HG02885 (cell line): ENCODE measurements around the gene SLC6A13.

Experiments
- ATAC-seq: cut with Tn5 transposase; IDR thresholded peaks from one replicate; pipeline ENCODE4 v1.9.1; 2021; ENCODE audit warnings: mild to moderate bottlenecking; ENCODE audit not compliant: unreplicated experiment, poor library complexity

The SLC6A13 gene

DNA sequence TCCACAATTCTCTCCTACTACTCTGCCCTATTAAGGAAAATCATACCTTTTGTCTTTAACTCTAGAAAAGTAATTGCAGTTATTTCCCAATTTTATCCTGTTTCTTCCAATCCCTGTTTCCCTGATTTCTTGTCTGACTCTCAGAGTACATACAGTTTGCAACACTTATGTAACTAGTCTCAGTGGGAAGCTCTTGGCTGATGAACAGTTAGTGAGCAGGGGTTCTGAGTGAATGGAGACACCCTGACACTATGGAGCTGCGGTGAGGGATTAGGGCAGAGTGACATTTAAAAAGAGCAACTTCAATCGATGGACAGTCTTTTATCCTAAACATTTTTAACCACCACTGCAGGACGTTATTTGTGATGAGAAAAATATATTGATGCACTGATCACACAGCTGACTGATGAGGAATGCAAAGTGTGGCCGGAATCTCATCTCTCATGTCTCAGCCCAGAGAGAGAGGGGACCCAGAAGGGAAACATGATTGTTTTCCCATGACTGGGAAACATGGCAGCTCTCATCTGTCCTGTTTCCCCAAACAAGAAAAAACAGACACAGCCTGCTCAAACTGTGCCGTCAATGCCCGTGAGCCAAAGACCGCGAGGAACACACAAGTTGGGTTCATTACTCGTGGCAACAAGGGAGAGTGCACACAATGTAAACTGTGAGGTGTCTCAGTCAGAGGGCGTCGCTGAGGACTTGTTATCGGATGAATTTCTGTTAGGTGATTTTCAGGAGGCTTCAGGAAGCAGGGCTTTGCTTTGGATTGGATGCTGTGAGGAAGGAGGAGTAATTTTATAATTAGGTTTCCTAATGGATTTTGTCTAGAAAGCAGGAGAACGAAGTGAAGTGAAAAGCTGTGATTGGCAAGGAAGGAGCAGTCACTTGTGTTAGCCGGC, 5.2 kb upstream of the SLC6A13 start:
- ATAC-seq = no peak

DNA sequence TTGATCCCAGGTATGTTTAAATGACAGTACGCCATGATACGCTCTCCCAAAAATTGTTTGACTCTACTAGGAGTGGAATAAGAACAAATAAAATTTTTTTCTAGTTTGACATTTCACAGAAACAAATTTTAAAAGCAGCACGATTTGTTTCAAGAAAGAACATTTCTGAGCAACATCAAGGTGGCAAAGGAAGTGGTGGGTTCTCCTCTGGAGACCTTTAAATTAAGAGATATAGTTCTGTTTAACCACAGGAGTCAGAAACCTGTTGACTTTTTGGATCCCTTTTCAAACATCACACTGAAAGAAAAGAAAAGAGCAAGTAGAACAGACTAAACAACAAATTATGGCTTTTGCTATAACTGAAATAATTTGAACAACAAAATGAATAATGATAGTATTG, 2.5 kb upstream of the SLC6A13 start:
- ATAC-seq = no peak

DNA sequence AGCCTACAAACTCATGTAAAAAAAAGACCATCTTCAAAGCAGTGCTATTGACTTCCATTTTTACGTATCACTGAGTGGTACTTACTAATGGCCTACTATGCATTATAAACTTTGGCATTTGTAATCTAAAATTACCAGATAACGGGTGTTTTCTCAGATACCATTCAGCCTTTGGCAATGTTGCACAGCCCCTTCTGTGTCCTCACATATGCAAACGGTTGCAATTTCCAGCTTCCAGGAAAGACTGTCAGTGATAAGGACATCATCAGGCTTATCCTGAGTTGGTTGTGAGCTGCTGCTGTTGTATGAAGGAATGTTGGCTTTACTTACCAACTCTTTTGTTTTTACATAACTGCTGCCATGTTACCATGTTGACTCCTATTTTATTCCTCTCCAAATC, 1.6 kb upstream of the SLC6A13 start:
- no peak for ATAC-seq

DNA sequence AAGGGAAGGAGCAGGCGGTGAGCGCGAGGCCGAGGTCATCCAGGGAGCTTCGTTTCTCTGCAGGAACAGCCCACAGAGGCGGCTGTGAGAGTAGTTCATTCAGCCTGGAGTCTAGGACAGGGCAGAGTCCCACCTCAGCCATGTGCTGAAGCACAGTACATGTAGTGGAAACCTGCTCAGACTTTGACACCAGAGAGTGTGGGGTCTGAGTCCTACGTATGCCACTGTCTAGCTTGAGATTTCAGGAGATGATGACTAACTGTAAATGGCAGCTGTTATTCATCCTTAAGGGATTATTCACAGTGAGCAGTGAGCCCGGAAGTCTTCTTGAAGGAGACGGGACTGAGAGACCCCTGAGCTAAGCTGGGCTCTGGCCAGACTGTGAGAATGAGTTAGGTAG, 938 bp upstream of the SLC6A13 start:
- ATAC-seq = no peak

DNA sequence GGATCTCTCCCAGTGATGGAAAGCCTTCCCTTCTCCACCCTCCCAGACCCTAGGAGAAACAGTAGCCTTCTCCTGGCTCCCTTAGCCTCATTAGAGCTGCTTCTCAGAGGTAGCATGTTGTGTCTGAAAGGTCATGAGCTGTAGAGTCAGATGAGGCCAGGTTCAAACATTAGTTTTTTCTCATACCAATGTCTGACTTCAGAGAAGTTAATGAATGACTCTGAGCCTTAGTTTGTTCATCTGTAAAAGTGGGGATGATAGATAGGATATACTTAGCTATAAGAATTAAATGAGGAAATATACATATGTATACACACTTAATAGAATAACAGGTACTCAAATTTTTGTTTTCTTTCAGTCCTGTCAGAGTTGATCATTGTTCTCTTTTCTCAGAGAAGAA, 523 bp downstream of the SLC6A13 start:
- ATAC-seq = no peak

DNA sequence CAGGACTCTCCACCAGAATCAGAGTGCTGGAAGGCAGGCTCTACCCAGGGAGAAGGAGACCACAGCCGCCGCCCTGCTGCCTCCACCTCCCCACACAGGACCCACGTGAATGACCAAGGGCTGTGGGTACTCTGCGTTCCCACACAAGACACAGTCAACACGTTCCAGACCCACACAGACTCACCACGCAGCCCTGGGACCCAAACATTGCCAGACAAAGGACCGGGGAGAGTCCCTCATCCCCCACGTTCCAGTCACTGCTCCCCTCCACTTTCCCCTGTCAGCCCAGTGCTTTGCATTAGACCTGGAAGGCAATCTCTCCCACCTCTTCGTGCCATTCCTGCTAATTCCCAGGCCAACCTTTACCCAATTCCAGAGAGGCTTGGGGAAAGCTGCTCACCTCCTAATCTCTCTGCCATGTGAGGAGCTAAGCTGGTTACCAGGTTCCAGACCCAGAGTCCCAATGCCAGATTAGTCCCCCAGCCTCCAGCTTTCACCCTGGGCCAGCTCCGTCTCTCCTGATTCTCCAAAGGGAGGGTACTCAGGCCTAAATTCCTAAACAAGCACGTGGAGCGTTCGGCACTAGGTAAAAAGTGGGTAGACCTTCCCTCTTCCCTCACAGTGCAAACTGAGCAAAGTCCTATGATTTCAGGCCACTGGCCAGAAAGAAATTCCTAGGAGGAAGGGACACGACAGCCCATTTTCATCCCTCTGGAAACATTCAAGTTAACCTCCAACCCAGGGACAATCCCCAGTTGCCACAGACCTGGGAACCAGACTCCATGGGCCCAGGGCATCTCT, 4.9 kb downstream of the SLC6A13 start:
- ATAC-seq = no peak

DNA sequence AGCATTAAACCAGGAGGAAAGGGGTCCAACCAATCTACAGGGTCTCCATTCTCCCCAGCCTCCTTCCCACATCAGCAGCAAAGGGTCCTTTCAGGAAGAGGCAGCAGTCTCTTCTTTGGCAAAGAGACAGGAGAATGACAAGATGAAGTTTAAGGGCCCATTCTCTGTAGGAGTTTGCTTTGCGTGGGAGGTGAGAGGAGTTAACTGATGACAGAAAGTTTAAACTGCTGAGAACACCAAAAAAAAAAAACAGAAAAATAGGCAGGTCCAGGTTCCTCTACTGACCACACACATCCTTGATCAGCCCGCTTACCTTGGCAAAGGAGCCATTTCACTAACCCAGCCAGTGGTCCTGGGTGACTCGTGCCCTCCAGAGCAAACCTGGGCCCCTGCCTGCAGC, 5.7 kb downstream of the SLC6A13 start:
- ATAC-seq = no peak

DNA sequence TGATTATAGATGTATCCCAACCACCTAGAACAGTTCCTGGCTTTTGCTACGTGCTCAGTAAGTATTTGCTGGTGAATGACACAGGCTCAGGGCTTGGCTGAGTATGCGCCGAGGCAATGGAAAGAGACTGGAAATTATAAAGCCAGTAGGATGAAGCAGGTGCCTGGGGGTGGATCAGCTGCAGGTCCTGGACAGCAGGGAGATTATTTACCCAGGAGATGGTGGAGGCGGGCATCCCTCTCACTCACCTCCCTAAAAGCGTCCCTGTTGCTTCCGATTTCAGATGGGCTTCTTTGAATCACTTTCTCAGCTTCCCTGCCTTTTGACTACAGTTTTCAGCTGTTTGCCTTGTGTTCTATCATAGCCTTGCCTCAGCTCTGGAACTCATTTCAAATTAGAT, 6.4 kb downstream of the SLC6A13 start:
- no peak for ATAC-seq

DNA sequence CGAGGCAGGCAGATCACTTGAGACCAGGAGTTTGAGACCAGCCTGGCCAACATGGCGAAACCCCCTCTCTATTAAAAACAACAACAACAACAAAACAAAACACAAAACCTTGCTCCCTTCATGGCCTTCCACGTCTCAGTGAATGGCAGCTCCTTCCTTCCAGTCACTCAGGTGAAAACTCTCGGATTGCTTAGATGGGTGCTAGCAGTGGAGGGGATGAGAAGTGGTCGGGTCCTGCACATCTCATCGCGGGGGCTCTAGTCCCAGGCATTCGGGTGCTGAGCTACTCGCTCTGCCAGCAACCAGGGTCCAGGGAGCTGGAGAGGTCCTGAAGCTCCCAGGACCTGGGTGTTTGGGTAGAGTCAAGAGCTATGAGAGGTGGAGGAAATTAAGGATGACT, 7.7 kb downstream of the SLC6A13 start:
- no peak for ATAC-seq

DNA sequence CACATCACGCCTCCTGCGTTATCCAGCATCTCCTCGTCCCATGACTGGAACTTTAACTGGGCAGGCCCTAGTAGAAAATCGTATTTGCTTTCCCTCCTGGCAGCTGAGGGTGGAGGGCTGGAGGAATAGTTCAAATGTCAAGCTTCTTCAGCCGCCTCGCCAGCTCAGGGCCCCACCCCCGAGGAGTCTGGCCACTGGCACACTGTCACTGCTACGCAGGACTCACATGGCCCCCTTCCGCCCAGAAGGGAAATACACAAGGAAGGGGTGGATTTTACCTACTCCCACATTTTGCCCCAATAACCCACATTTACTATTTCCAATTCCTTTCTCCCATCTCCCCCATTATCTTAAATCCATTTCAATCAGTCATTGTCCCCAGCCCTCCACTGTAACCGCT, 8.6 kb downstream of the SLC6A13 start:
- no peak for ATAC-seq

DNA sequence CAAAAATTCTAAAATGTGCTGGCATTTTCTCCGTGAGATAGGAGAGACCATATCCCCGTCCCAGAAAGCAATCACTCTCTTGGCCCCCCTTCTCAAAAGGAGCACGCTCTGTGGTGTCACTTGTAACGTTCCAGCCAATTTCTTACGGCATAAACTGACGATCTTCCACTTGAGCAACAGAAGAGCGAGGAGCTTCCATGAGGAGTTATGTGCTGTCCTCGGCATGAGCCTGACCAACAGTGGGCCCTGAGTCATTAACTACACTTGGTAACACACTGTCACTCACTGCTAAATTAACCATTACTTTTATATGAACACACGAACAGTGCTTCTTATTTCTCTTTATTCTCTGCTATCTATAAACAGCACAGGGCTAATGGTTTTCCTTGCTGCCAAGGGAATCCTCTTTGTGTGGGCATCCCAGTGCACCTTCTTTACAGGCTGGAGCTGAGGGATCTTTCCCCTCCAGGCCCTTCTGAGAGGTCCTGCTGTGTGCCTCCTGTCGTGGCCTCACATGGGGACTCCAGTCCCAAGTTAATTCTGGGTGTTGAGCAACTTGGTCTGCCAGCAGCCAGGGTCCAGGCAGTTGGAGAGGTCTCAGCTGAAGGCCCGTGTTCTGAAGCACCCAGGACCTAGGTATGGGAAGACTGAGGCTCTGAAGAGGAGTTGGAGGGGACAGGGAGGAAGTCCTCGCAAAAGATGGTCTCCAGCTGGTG, 9.4 kb downstream of the SLC6A13 start:
- ATAC-seq = no peak

DNA sequence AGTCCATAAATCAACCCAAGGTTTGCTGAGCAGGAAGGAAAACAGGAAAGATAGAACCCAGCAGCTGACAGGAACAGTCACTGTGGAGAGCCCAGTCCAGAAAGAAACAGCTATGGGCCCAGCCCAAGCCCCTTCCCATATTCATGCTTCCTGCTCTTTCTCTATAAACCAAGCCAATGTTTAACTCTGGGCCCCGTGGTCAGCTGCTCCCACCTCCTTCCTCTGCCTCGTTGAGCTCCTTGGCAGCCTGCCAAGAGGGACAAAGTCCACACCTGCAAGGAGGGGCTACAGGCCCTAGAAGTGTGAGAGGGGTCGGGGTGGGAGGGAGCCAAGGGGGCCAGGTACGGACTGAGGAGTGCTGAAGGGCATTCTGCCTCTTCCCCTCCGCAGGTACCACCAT, 10.0 kb downstream of the SLC6A13 start:
- ATAC-seq = no peak

DNA sequence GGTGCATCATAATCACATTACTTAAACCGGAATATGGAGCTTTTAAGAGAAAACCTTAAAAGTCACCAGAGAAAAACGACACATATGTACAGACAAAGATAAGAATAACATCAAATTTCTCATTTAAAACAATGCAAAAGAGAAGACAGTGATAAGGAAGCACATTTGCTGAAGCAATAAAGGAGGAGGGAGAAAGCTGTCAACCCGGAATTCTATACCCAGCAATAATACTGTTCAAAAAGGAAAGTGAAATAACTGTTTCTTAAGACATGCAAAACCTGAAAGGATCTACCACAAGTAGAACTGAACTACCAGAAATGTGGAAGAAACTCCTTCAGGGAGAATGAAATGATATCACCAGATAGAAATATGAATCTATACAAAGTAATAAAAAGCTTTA, 15.4 kb downstream of the SLC6A13 start:
- no peak for ATAC-seq

DNA sequence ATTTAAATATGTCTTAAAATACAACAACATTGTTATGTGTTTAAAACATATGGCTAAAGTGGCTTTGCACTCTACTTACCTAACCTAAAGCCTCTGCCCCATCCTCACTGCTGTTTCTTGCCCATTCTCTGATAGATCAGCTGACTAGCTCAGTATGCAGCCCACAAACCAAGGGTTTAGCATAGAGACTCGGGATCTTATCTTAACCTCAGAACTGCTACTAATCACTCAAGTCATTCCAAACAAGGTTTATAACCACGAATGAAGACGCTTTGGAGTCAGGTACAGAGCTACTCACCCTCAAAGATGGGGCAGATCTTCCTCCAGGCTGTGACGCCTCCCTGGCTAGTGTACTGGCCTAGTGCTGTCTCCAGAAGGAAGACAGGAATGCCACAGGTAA, 19.3 kb downstream of the SLC6A13 start:
- ATAC-seq = no peak

DNA sequence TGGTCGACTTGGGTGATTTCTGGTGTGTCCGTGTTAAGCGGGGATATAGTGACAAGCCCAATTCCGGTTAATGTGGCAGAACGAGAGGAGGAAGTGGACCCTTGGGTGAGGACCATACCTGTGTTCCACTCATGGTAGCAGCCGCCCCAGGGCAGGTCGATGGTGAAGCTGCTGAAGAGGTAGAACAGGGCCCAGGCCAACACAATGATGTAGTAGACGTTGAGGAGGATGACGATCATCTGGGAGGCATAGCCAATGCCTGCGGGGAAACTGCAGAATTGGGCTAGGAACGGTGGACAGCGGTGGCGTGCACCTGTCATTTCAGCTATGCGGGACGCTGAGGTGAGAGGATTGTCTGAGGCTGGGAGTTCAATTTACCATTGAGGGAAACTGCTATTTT, 20.1 kb downstream of the SLC6A13 start:
- ATAC-seq = no peak

DNA sequence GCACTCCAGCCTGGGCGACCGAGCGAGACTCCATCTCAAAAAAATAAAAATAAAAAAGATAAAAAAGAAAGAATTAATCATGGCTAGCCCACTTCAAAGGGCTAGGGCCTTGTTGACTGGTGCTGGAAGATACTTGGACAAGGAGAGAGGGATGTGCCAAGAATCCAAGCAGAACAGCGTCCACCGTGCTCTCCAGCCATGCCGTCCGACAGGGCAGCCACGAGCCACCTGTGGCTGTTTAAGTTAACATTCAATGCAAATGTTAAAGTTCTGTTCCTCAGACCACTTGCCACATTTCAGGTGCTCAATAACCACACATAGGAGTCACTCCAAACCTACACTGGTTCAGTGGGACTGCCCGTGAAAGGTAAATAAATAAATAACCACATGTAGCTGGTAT, 21.4 kb downstream of the SLC6A13 start:
- no peak for ATAC-seq

DNA sequence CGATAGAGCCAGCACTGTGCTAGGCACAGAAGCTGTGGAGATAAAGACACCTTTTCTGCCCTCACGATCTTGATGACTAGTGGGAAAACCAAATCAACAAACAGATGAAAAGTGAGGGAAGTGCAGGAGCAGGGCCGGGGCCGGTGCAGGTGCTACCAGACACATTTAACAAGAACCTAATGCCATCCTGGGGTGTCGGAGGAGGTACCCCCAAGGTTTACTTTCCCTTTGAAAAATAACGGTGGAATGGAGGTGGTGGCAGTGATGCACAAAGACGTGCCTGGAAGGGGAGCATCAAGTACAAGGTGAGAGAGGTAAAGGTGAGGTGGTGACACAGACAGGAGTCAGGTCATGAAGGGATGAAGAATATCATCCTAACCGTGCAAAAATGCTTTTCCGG, 22.1 kb downstream of the SLC6A13 start:
- ATAC-seq = no peak

DNA sequence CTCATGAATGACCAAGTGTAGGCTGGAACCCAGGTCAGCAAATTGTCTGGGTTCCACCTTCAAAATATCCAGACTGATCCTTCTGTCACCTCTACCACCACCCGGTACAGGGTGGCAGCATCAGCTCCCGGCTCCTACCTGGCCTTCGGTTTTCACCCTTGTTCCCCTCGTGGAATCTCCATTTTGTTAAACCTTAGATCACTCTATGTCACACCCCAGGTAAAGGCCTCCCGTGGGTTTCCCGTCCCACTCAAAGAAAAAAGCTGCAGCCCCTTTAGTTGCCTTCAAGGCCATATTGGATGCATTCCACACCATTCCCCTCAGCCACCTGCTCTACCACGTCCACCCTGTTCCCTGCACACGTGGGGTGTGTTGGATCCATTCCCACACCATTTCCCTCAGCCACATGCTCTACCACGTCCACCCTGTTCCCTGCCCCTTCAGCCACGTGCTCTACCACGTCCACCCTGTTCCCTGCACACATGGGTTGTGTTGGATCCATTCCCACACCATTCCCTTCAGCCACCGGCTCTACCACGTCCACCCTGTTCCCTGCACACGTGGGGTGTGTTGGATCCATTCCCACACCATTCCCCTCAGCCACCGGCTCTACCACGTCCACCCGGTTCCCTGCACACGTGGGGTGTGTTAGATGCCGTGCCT, 23.8 kb downstream of the SLC6A13 start:
- no peak for ATAC-seq

DNA sequence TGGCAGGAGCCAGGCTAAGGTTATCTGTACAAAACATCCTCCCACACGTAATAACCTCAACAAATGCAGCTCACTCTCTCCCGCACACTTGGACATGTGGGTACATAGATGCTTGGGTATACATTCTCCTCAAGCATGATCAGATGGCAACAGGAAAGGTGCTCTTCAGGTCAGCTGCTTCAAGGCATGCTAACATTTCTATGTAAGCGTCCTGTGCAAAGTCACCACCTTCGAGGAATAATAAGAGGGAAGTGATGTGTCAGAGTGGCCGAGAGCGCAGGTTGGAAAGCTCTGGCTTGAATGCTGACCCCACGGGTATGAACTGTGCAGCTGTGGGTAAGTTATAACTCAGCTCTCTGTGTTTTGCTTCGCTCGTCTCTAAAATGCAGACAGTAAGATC, 24.5 kb downstream of the SLC6A13 start:
- ATAC-seq = no peak

DNA sequence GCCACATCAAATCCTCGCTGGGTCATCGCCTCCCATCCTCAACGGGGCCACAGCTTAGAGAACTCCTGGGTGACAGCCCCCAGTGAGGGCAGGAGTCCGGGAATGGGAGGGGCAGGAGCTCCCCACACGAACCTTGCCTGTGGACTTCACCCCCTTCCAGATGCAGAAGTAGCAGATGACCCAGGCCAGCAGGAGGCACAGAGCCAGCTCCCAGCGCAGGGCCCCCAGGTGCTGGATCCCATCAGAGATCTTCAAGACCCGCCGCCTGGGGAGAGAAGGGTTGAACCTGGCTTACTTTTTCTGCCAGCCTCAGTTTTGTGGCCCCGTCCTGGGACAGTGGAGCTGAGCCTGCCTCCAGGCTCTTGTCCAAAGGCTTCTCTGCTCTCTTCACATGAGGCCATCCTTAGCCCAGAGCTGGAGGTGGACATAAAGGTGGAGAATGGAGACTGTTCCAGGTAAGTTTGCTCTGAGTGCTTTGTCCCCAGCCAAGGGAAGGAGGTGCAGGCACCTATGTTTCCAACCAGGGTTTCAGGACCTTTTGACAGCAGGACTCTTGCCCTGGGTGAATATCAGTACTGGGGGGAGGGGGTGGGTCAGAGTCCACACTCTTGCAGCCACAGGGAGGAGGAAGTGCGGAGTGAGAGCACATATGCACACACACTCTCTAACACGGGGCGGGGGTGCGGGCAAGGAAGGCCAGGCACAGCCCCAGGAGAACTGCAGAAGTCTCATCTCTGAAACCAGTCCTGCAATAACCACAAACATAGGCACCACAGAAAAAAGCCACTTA, 25.4 kb downstream of the SLC6A13 start:
- no peak for ATAC-seq
